H1 (cell line): ENCODE data around the gene AASDH. TPM values are rescaled to one million over a fixed set of nuclear protein-coding genes. Genes with fewer than 3 reads are reported as not detected.

Source experiments
- CTCF ChIA-PET: fragments of 300-600 bp; sonication (Branson Sonifier 250); formaldehyde crosslinking; loops from one replicate; lab custom pipeline; 2021; ENCODE audit not compliant: partially characterized antibody; lab: Charles Lee
- POLR2A ChIA-PET: fragments of 300-600 bp; sonication (Branson Sonifier 250); formaldehyde crosslinking; loops from one replicate; lab custom pipeline; 2021; ENCODE audit warnings: inconsistent platforms; ENCODE audit not compliant: partially characterized antibody; lab: Charles Lee
- DNase-seq, 2 experiments: peaks; one replicate each; pipeline versions ENCODE4 v3.0.0 to v3.0.0-alpha.2; 2010 to 2022; ENCODE audit warnings: low spot score in 2 of 2, low read depth in 1 of 2, mixed read lengths in 1 of 2
- FAIRE-seq: peaks from 2 replicates; lab custom pipeline; 2011; peaks lifted over from hg19 to GRCh38; lab: Jason Lieb, UNC
- H2AFZ ChIP-seq: 2 replicates; pipeline ENCODE4 v1.8.1; 2012; ENCODE audit warnings: low read length, inconsistent platforms
- H2AK5ac ChIP-seq: 2 replicates; pipeline ENCODE4 v1.6.1; 2013; ENCODE audit warnings: low read depth, low read length
- H2BK120ac ChIP-seq: replicated peaks from 2 replicates; pipeline ENCODE3; 2013; ENCODE audit warnings: low read depth, low read length, inconsistent platforms
- H2BK12ac ChIP-seq: 2 replicates; pipeline ENCODE4 v1.6.1; 2013; ENCODE audit warnings: low read depth, low read length
- H2BK15ac ChIP-seq: 2 replicates; pipeline ENCODE4 v1.6.1; 2013; ENCODE audit warnings: low read length
- H2BK20ac ChIP-seq: 2 replicates; pipeline ENCODE4 v1.6.1; 2013; ENCODE audit warnings: low read length
- H2BK5ac ChIP-seq: 2 replicates; pipeline ENCODE4 v1.6.1; 2013; ENCODE audit warnings: low read depth, low read length
- H3K14ac ChIP-seq: 2 replicates; pipeline ENCODE4 v1.6.1; 2013; ENCODE audit warnings: inconsistent platforms; ENCODE audit not compliant: insufficient read length
- H3K18ac ChIP-seq: 2 replicates; pipeline ENCODE4 v1.6.1; 2013; ENCODE audit warnings: low read length; ENCODE audit errors: extremely low read depth
- H3K23ac ChIP-seq: 2 replicates; pipeline ENCODE4 v1.6.1; 2013; ENCODE audit warnings: inconsistent platforms; ENCODE audit not compliant: insufficient read length
- H3K23me2 ChIP-seq: 2 replicates; pipeline ENCODE4 v1.6.1; 2013; ENCODE audit warnings: low read depth, low read length
- H3K27ac ChIP-seq: 2 replicates; pipeline ENCODE4 v1.6.1; 2011; ENCODE audit warnings: low read depth, low read length, inconsistent platforms
- H3K27me3 ChIP-seq, 4 experiments: replicated peaks in 1 of 4; 1 replicate in 1 of 4; 2 replicates in 3 of 4; pipeline versions ENCODE4 v1.6.1 to v1.8.1; 2011 to 2013; ENCODE audit warnings: low read length in 3 of 4, mild to moderate bottlenecking in 3 of 4, inconsistent platforms in 2 of 4, mixed read lengths in 2 of 4, moderate library complexity in 1 of 4; ENCODE audit not compliant: control insufficient read depth in 3 of 4, insufficient read depth in 3 of 4; ENCODE audit errors: extremely low read depth in 1 of 4
- H3K36me3 ChIP-seq, 4 experiments: 2 replicates each; pipeline versions ENCODE4 v1.6.1 to v1.8.1; 2011 to 2013; ENCODE audit warnings: mild to moderate bottlenecking in 4 of 4, low read length in 3 of 4, moderate library complexity in 2 of 4, control low read depth in 1 of 4, inconsistent platforms in 1 of 4; ENCODE audit not compliant: insufficient read depth in 4 of 4, control insufficient read depth in 2 of 4
- H3K4ac ChIP-seq: replicated peaks from 2 replicates; pipeline ENCODE3; 2013; ENCODE audit warnings: low read length, low read depth, mixed read lengths, inconsistent platforms; ENCODE audit not compliant: insufficient read length
- H3K4me1 ChIP-seq, 4 experiments: replicated peaks in 1 of 4; 1 replicate in 1 of 4; 2 replicates in 3 of 4; pipeline versions ENCODE4 v1.6.1 to v1.8.1; 2011 to 2013; ENCODE audit warnings: low read length in 3 of 4, inconsistent platforms in 2 of 4, mixed read lengths in 1 of 4; ENCODE audit not compliant: insufficient read depth in 4 of 4, control insufficient read depth in 3 of 4
- H3K4me2 ChIP-seq, 2 experiments: 2 replicates each; pipeline versions ENCODE4 v1.6.1 to v1.8.1; 2011 to 2013; ENCODE audit warnings: low read depth in 2 of 2, low read length in 2 of 2, control low read depth in 1 of 2, inconsistent platforms in 1 of 2, mild to moderate bottlenecking in 1 of 2; ENCODE audit not compliant: insufficient read depth in 1 of 2
- H3K4me3 ChIP-seq, 4 experiments: fragments of 200-600, 300-600 bp in 1 of 4; sonication (generic), shearing (Covaris generic), sonication (Bioruptor Twin) in 1 of 4; 2 replicates each; pipeline versions ENCODE4 v1.5.1 to v1.8.1; 2011 to 2016; ENCODE audit warnings: low read length in 4 of 4, low read depth in 3 of 4, control low read depth in 2 of 4, inconsistent platforms in 2 of 4, mild to moderate bottlenecking in 2 of 4, mixed read lengths in 1 of 4, moderate library complexity in 1 of 4; ENCODE audit not compliant: insufficient read depth in 2 of 4; ENCODE audit errors: extremely low read depth in 1 of 4
- H3K56ac ChIP-seq: replicated peaks from 2 replicates; pipeline ENCODE3; 2013; ENCODE audit warnings: low read depth, mild to moderate bottlenecking, mixed read lengths, low read length, inconsistent platforms; ENCODE audit not compliant: insufficient read length
- H3K79me1 ChIP-seq: 2 replicates; pipeline ENCODE4 v1.6.1; 2013; ENCODE audit warnings: low read depth, low read length, control low read depth
- H3K79me2 ChIP-seq, 2 experiments: 2 replicates each; pipeline versions ENCODE4 v1.6.1 to v1.8.1; 2012 to 2013; ENCODE audit warnings: low read length in 2 of 2, mild to moderate bottlenecking in 2 of 2, inconsistent platforms in 1 of 2; ENCODE audit not compliant: insufficient read depth in 2 of 2, control insufficient read depth in 1 of 2
- H3K9ac ChIP-seq, 4 experiments: replicated peaks in 1 of 4; 1 replicate in 1 of 4; 2 replicates in 3 of 4; pipeline versions ENCODE4 v1.6.1 to v1.8.1; 2011 to 2013; ENCODE audit warnings: low read depth in 3 of 4, low read length in 3 of 4, control low read depth in 2 of 4, mild to moderate bottlenecking in 2 of 4, moderate library complexity in 2 of 4, inconsistent platforms in 1 of 4; ENCODE audit errors: extremely low read depth in 1 of 4
- H3K9me3 ChIP-seq, 2 experiments: 2 replicates each; pipeline versions ENCODE4 v1.6.1 to v1.8.1; 2012 to 2013; ENCODE audit warnings: mild to moderate bottlenecking in 2 of 2, moderate library complexity in 2 of 2, control low read depth in 1 of 2, inconsistent platforms in 1 of 2, low read depth in 1 of 2, low read length in 1 of 2, mixed read lengths in 1 of 2; ENCODE audit not compliant: insufficient read depth in 2 of 2
- H4K20me1 ChIP-seq, 2 experiments: replicated peaks in 1 of 2; 2 replicates each; pipeline versions ENCODE3 to v1.8.1; 2011 to 2013; ENCODE audit warnings: inconsistent platforms in 2 of 2, low read length in 2 of 2, mild to moderate bottlenecking in 1 of 2; ENCODE audit not compliant: insufficient read depth in 2 of 2, control insufficient read depth in 1 of 2
- H4K5ac ChIP-seq: 2 replicates; pipeline ENCODE4 v1.6.1; 2013; ENCODE audit warnings: low read length, low read depth, mixed read lengths, inconsistent platforms; ENCODE audit not compliant: insufficient read length
- H4K8ac ChIP-seq: 2 replicates; pipeline ENCODE4 v1.8.0; 2013; ENCODE audit warnings: mild to moderate bottlenecking, moderate library complexity, low read length, inconsistent platforms; ENCODE audit not compliant: insufficient read depth; ENCODE audit errors: extremely low read depth
- H4K91ac ChIP-seq: replicated peaks from 2 replicates; pipeline ENCODE3; 2013; ENCODE audit warnings: low read length, mixed read lengths, inconsistent platforms; ENCODE audit not compliant: insufficient read length
- EZH2 ChIP-seq: fragments of 200-600 bp; sonication (generic); IDR thresholded peaks from 2 replicates; pipeline ENCODE4 v1.7.1; 2012; ENCODE audit warnings: low read depth, mild to moderate bottlenecking, moderate library complexity, low read length, inconsistent platforms; ENCODE audit not compliant: severe bottlenecking
- PHF8 ChIP-seq: fragments of 200-600 bp; sonication (generic); conservative IDR thresholded peaks from 2 replicates; pipeline ENCODE4 v1.7.1; 2012; ENCODE audit warnings: low read depth, mild to moderate bottlenecking, inconsistent platforms, low read length, moderate library complexity
- POLR2A ChIP-seq, 2 experiments: IDR thresholded peaks; 1 replicate in 1 of 2; 2 replicates in 1 of 2; pipeline ENCODE4 v1.6.1; 2011; ENCODE audit warnings: low read depth in 2 of 2, low read length in 2 of 2, mild to moderate bottlenecking in 2 of 2; ENCODE audit errors: control extremely low read depth in 1 of 2
- POLR2AphosphoS5 ChIP-seq: IDR thresholded peaks from 2 replicates; pipeline ENCODE4 v1.6.1; 2011; ENCODE audit warnings: low read depth, low read length
- SP4 ChIP-seq: IDR thresholded peaks from 2 replicates; pipeline ENCODE4 v1.6.1; 2012; ENCODE audit warnings: low read length, inconsistent platforms
- SUZ12 ChIP-seq: fragments of 200-600 bp; sonication (generic); IDR thresholded peaks from 2 replicates; pipeline ENCODE4 v1.6.1; 2012; ENCODE audit warnings: mild to moderate bottlenecking, inconsistent platforms, low read length, moderate library complexity, mixed read lengths
- TBP ChIP-seq: IDR thresholded peaks from 2 replicates; pipeline ENCODE4 v1.6.1; 2011; ENCODE audit warnings: low read depth, low read length, improper control_type of control experiment
- TCF12 ChIP-seq: IDR thresholded peaks from 2 replicates; pipeline ENCODE4 v1.6.1; 2011; ENCODE audit warnings: low read depth, mild to moderate bottlenecking, low read length
- YY1 ChIP-seq: IDR thresholded peaks from 2 replicates; pipeline ENCODE4 v1.6.1; 2011; ENCODE audit warnings: low read depth, mild to moderate bottlenecking, low read length
- WGBS, 2 experiments: shearing (Covaris generic) in 1 of 2; methylation state at CpG; one replicate each; pipeline versions ENCODE4 v1.1.6 to v1.1.7; 2013 to 2015; ENCODE audit warnings: low lambda C conversion rate in 2 of 2, mixed read lengths in 2 of 2, inconsistent platforms in 1 of 2, low coverage in 1 of 2, missing lambda C conversion rate in 1 of 2; ENCODE audit not compliant: insufficient replicate concordance in 2 of 2, insufficient coverage in 1 of 2, insufficient read length in 1 of 2; ENCODE audit errors: extremely low coverage in 1 of 2, missing lambda C conversion rate in 1 of 2; 5-methylcytosine and 5-hydroxymethylcytosine counted together
- polyA plus RNA-seq, 7 experiments: library from polyadenylated mRNA; depleted of rRNA in 3 of 7; stranded (reverse) in 5 of 7; unstranded in 2 of 7; fragments of >200 nt in 5 of 7; fragments of 200-250 nt in 2 of 7; gene quantifications; 1 replicate in 5 of 7; 2 replicates in 1 of 7; 4 replicates in 1 of 7; pipeline versions ENCODE4 v1.2.1 to v1.2.3, GENCODE V29; 2011 to 2013; ENCODE audit warnings: missing spikeins in 2 of 7, mixed read lengths in 2 of 7
- total RNA-seq: library from RNA; stranded (reverse); fragmentation: NEBNext Ultra II Directional; extraction: Animal tissue kit (Norgen Biotek cat#: 25700); gene quantifications from 2 replicates; pipeline ENCODE4 v1.2.1, GENCODE V29; 2021
- TF ChIP-seq, protein P1 (sequence below): IDR thresholded peaks from 2 replicates; pipeline ENCODE4 v1.6.1; 2011; ENCODE audit warnings: low read length, improper control_type of control experiment

AASDH gene
- total and polyA plus RNA-seq, 2 of the 8 experiments (the other 6 are each of a cell fraction or from before 2014, with no cell fraction given), result 8.0 to 10.9 TPM

DNA sequence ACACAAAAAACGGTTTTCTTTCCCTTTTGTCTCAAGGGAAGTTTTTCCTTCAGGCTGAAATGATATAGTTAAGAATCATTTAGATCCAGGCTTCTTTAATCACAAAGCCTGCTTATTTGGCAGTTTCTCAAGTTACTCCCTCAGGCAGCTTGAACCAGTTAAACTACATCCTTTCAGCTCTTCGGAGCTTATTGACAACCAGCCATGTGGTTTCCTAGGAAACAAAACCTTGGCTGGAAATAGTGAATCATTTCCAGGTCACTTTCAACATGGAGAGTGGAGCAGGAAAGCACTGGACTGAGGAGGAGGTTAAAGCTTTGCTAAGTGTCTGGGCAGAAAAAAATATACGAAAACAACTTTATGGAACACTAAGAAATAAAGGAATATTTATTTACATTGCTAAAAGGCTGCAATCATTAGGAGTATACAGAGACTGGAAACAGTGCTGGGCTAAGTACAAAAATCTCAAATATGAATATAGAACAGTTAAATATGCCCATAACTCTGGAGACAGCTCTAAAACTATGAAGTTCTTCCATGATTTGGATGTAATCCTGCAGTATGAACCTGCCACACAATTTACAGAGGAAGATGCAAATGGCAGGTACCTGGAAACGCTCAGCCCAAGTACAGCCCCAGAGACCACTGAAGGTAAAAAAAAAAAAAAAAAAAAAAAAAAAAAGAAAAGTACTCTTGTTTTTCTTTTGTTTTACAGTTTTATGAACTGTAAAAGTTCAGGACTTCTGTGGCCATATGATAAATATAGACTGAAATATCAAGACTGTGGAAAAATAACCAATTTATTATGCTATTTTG, 23.2 kb upstream of the AASDH start:
- FAIRE-seq, result peak; percentile 97
- no peak for TF ChIP-seq PHF8
- no peak for TF ChIP-seq POLR2AphosphoS5
- no peak for TF ChIP-seq SP4
- peak; percentile 55; the same call in 1 of the 2 replicates for TF ChIP-seq YY1
- TF ChIP-seq POLR2A (IDR thresholded peaks at IDR 0.05; ENCODE audit: control extremely low read depth in 1 of 2, low read depth in 2 of 2, low read length in 2 of 2), result peak in 1 of 2 experiments; percentile 51; a peak in 2 of 3 replicates
- no peak for TF ChIP-seq TCF12
- TF ChIP-seq SUZ12, result no peak
- TF ChIP-seq EZH2, result no peak
- no peak for TF ChIP-seq TBP
- TF ChIP-seq, protein P1, sequence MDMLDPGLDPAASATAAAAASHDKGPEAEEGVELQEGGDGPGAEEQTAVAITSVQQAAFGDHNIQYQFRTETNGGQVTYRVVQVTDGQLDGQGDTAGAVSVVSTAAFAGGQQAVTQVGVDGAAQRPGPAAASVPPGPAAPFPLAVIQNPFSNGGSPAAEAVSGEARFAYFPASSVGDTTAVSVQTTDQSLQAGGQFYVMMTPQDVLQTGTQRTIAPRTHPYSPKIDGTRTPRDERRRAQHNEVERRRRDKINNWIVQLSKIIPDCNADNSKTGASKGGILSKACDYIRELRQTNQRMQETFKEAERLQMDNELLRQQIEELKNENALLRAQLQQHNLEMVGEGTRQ, result no peak

More for the DNA sequence above, 23.2 kb upstream of the AASDH start:
- Histone ChIP-seq H2BK120ac (no peak overlapping the region), H3K9ac (peak overlapping the region in 3 of 4 experiments; percentile 6 to 57 (median 49); a peak in 4 of 7 replicates), H3K79me1 (no peaks in the 10 kb centered on the region; the same call in 1 of the 2 replicates), H3K23ac (no peak overlapping the region), H3K18ac (no peak overlapping the region), H4K20me1 (peaks cover 4 to 11% of the 10 kb centered on the region in 2 experiments), H3K4me3 (peak overlapping the region in 1 of 4 experiments; percentile 30; a peak in 1 of 8 replicates), H2BK20ac (no peak overlapping the region), H3K79me2 (peaks cover 4 to 94% of the 10 kb centered on the region in 2 experiments), H4K5ac (no peak overlapping the region), H3K27me3 (no peaks in the 10 kb centered on the region), H3K14ac (no peak overlapping the region), H2AFZ (no peak overlapping the region), H3K9me3 (no peaks in the 10 kb centered on the region), H3K4me2 (peak overlapping the region; percentile 18 to 38; a peak in 2 of 4 replicates), H2BK15ac (no peak overlapping the region), H3K23me2 (no peaks in the 10 kb centered on the region), H2AK5ac (no peak overlapping the region), H3K36me3 (peaks cover 2 to 17% (median 14%) of the 10 kb centered on the region in 4 experiments; a peak in 7 of 8 replicates), H3K56ac (no peak overlapping the region), H4K8ac (no peak overlapping the region), H2BK5ac (no peak overlapping the region; the same call in 1 of the 2 replicates), H4K91ac (no peak overlapping the region), H3K27ac (peak overlapping the region; percentile 64), H3K4ac (no peak overlapping the region), H2BK12ac (no peak overlapping the region; the same call in 1 of the 2 replicates), H3K4me1 (peaks cover 0 to 16% (median 2%) of the 10 kb centered on the region in 4 experiments; a peak in 3 of 7 replicates)
- POLR2A ChIA-PET, result interaction anchor here (0.8 to 4.2 kb wide), 7 partner anchors 11 to 361 kb away, joined by 3 to 36 read pairs (median 3); partner anchors contain the start of genes AASDH, PAICS and PPAT
- DNase-seq, result peak in 1 of 2 experiments; percentile 36
- WGBS, 2 experiments, result 36% methylated on average over 4 of the region's 4 CpGs; no CpG with 5 or more reads in 1 of the 2 experiments
- CTCF ChIA-PET, result interaction anchor here (0.9 to 1.5 kb wide), 3 partner anchors 14 to 299 kb away, joined by 3 to 6 read pairs (median 3); no protein-coding TSS in a partner anchor
